Measurements from ENCODE around the gene FDXR.
A peak's percentile ranks its signal among the peaks of the same experiment; 100 is the strongest.
"Not testable (repeated sequence)": the region's sequence is repeated elsewhere in the genome, so short reads cannot be mapped to it uniquely, and the experiment has no call there.

The FDXR gene

DNA sequence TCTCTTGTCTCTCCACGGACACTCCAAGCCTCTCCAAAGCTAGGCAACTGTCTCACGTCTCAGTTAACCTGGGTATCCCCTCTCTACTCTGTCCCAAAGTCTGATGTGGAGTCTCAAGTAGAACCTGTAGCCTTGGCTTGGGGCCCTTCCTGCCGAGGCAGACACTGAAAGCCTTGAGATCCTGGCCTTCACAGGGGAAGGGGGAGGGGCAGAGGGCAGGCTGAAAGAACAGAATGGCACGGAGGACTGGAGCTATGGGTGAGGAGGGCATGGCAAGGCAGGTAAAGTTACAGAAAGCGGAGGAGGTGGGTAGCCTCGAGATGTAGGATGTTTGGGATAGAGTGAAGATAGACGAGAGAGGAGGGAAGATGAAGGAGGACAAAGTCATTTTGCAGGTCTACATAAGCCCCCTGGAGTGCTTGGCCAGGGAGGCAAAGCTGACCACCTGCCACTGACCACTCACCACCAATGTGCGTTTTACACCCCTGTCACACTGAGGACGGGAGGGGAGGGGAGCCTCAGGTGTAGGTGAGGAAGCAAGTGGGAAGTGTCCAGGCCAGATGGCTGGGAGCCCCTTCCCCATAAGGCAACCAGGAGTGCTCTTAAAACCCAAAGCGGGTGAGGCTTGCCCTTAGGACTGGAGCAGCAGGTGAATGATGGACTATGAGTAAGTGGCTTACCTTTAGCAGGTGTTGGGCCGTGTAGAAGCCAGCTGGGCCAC is 1.3 kb downstream of the FDXR start:
- no peak for DNase-seq

DNA sequence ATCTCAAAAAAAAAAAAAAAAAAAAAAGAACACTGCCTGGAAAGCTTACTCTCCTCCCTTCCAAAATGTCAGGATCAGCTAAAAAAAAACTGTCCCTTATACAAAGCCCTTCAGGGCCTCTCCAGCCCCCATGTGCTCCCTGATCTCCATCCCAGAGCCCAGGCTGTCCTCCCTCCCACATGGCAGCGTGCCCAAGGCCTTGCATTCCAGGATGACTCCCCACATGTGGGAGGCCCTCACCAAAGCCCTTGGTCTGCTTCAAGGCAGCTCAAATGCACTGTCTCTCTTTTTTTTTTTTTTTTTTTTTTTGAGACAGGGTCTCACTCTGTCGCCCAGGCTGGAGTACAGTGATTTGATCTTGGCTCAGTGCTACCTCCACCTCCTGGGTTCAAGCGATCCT is 2.3 kb downstream of the FDXR start:
- no peak for DNase-seq

DNA sequence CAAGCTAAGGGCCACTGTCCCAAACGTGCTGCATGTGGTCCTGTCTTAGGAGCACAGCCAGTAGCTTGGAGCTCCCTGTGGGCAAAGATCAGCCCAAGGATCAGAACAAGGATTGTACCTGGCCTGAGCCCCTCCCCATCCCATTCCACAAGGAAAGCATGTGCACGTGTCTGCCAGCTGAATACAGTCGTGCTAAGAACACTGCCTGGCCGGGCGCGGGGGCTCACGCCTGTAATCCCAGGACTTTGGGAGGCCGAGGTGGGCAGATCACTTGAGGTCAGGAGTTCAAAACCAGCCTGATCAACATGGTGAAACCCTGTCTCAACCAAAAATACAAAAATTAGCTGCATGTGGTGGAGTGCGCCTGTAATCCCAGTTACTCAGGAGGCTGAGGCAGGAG is 2.8 kb downstream of the FDXR start:
- DNase-seq = not testable (repeated sequence)

GRCh38 chr17:74868908-74869255 is 3.9 kb downstream of the FDXR start:
- DNase-seq = no peak

- no peak for DNase-seq
Observed at GRCh38 chr17:74868251-74868907, 4.4 kb downstream of the FDXR start.

GRCh38 chr17:74866198-74866835 is 6.5 kb downstream of the FDXR start:
- DNase-seq = no peak

DNA sequence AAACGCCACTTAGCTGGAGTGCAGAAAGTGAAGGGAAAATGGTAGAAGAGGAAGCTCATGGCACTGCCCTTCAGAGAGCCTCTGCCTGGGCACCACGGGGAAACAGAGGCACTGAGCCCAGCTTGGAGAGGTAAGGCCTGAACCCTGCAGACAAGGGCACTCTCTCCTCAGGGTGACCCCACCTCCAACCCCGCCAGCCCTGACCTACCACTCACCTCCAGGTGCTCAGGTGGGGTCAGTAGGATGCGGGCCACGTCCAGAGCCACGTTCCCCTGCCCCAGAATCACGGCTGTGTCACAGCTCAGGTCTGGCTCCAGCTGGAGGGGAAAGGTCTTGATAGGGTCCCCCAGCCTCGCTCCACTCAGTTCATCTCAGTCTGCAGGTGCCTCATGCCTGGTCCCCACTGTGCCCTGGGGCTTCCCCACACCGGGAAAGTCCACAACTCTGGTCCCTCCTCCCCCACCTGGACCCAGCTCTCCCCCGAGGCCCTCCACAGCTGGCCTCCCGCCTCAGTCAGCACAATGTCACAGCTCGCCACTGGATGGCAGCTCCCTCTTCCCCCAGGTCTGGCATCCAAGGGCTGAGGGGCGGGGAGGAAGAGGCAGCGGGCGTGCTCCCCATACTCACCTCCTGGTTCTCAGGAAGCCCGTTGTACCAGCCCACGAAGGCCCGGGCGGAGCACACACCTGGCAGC is 7.1 kb downstream of the FDXR start:
- no peak for DNase-seq

- DNase-seq = peak; percentile 59 to 74
Observed at GRCh38 chr17:74864866-74865395, 7.9 kb downstream of the FDXR start.

DNA sequence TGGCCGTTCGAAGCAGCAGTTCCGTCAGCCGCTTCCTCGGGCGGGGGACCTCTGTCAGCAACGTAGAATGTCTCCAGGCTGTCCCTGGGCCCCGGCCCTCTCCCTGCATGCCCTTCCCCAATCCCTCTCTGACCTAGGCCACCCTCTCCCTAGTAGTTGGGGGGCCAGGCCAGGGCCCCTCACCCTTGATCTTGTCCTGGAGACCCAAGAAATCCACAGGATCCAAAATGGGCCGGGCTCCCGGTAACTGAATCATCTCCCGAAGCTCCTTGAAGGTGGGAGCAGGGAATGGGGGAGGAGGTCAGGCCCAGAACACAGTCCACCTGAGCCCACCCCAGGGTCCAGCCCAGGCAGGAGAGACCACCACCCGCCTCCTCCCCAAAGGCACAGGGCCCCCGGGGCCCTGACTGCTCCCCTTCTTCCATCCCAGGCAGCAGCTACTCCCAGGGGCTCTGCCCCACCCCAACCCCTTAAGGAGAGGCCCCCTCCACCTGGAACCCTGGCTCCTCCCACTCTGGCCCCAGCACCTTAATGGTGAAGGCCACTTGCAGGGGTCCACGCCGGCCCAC is 8.4 kb downstream of the FDXR start:
- DNase-seq = no peak

DNA sequence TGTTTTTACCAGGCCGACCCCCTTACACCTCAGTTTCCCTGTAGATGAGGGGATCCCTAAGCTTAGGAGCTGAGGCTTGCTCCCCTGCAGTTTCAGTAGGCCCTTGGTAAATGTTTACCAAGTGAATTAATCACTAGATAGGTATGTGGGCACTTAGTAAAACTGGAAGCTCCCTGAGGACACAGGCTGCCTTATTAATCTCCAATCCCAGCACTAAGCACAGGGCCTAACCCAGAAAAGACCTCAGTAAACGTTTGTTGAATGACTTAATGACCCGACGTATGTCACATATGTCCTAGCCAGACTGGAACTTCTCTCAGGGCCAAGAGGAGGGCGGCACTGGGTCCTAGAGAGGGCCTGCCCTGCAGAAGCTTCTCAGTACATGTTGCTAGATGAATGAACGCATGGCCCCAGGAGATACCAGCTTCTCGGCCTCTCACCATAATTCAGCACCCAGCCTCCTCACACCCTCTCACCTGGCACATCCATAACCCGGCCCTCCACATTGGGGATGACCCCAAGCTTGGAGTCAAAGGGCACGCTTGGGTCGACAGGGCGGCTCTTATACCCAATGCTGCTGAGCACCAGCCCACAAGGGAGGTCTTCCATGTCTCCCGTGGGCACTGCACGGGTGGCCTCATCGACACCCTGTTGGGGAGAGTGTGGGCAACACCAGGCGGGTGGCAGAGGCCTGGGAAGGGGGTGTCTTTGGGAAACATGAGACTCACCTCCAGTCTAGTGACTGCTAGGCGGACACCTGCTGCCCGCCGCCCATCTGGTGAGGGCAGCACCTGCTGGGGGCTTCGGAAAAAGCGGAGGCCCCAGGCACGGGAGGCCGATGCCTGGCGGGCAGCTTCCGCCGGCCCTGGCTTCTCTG is 9.1 kb downstream of the FDXR start:
- no peak for DNase-seq

DNA sequence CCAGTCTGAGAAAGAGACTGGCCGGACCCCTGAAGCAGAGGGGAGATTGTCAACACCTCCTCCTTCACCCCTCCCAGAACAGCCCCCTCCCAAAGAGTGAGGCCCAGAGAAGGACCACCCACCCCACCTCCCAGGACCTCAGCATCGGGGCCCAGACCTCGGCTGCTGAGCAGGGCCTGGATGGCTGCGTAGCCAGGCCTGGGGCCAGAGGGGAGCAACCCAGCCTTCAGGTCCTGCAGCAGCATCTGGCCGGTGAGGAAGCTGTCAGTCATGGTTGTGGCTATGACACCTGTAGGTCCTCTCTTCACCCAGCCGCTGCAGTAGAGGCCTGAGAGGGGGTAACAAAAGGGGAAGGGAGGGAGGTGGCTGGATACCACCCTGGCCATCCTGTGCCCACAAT is 9.9 kb downstream of the FDXR start:
- no peak for DNase-seq

DNA sequence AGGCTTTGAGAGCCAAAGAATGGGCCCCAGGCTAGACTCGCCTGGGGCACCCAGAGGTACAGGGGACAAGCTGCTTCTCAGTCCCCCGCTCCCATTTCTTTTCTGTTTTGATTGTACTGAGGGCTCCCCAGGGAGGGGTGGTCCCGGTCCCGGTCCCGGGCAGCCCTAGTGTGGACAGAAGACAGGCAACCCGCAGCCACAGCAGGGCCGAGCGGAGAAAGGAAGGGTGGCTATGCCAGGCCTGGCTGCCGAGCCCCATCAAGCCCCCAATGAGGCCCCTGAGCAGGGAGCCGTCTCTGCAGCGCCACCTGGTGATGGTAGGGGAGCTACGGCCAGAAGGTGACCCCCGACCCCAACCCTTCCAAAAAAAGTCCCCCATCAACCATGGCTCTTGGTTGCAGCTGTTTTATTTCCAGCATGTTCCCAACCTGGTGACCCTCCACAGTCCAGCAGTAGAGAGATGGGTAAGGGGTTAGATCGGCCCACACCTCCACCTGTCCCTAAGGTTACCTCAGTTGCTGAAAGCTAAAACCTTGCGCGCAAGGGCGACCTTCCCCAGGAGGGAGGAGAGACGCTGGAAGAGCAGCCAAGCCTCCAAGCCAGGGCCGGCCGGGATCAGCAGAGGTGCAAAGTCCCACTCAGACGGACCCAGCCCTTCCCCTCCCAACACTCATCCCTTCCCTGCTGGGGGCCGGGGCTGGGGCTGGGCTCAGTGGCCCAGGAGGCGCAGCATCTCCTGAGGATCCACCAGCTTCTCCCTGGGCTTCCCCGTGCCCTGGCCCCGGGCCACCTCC is 10.5 kb downstream of the FDXR start:
- DNase-seq = peak; percentile 60 to 67

DNA sequence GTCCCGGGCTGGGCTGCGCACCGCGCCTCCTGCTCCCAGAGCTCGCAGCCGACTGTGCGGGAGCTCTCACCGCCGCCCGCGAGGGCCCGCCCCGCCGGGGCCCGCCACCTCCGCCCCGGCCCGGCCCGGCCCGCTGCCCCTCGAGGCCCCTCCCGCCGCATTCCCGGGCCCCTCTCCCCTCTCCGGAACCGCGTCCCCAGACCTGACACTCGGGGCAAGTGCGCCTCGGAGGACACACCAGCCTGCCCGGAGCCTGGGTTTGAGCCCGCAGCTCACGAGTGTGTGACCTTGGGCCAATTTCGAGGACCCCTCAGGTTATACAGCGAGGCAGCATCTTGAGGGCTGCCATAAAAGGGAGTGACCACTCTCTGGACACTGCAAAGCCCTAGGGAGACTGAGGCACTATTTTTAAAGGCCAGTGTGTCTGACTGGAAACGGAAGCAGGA is 11.1 kb downstream of the FDXR start:
- DNase-seq = no peak

GRCh38 chr17:74860872-74861661 is 11.7 kb downstream of the FDXR start:
- no peak for DNase-seq

GRCh38 chr17:74860229-74860871 is 12.4 kb downstream of the FDXR start:
- no peak for DNase-seq

GRCh38 chr17:74859459-74860228 is 13.2 kb downstream of the FDXR start, which contains the start of gene GRIN2C:
Gene GRIN2C, minus strand, starts transcription at chr17:74859885. Its CDS starts 4,793 bp downstream, at chr17:74855092.
- DNase-seq = peak; percentile 28 to 33

GRCh38 chr17:74858672-74859458 is 13.9 kb downstream of the FDXR start:
- no peak for DNase-seq

GRCh38 chr17:74857191-74857590 is 15.6 kb downstream of the FDXR start:
- no peak for DNase-seq
